Smooth muscle cell (in vitro differentiated cells): ENCODE results near the gene SVOP. TPM values are rescaled to one million over a fixed set of nuclear protein-coding genes. Genes with fewer than 3 reads are reported as not detected.

Experiments used
- DNase-seq: peaks from one replicate; lab custom pipeline; 2025; ENCODE audit not compliant: unreplicated experiment; lab: John Stamatoyannopoulos, UW
- H2AFZ ChIP-seq: fragments of 200-600 bp; sonication (generic); 2 replicates; pipeline ENCODE4 v1.6.0; 2016; ENCODE audit warnings: antibody characterized with exemption, low read depth, mild to moderate bottlenecking
- H3F3A ChIP-seq: fragments of 200-600 bp; sonication (generic); 2 replicates; pipeline ENCODE4 v1.6.0; 2017; ENCODE audit warnings: antibody characterized with exemption, low read depth
- H3K27ac ChIP-seq: fragments of 200-600 bp; sonication (generic); 2 replicates; pipeline ENCODE4 v1.5.1; 2016; ENCODE audit warnings: low read depth, mild to moderate bottlenecking
- H3K27me3 ChIP-seq: fragments of 200-600 bp; sonication (generic); 2 replicates; pipeline ENCODE4 v1.6.1; 2016; ENCODE audit warnings: low read depth, mild to moderate bottlenecking
- H3K36me3 ChIP-seq: fragments of 200-600 bp; sonication (generic); 2 replicates; pipeline ENCODE4 v1.5.1; 2016; ENCODE audit warnings: low read depth
- H3K4me1 ChIP-seq: fragments of 200-600 bp; sonication (generic); 2 replicates; pipeline ENCODE4 v1.5.1; 2016; ENCODE audit warnings: low read depth
- H3K4me2 ChIP-seq: fragments of 200-600 bp; sonication (generic); 2 replicates; pipeline ENCODE4 v1.6.0; 2016; ENCODE audit warnings: mild to moderate bottlenecking
- H3K4me3 ChIP-seq: fragments of 200-600 bp; sonication (generic); 2 replicates; pipeline ENCODE4 v1.5.1; 2016; ENCODE audit warnings: mild to moderate bottlenecking
- H3K79me2 ChIP-seq: fragments of 200-600 bp; sonication (generic); 2 replicates; pipeline ENCODE4 v1.6.0; 2016; ENCODE audit warnings: low read depth, mild to moderate bottlenecking
- H3K9ac ChIP-seq: fragments of 200-600 bp; sonication (generic); 2 replicates; pipeline ENCODE4 v1.6.0; 2016; ENCODE audit warnings: low read depth
- H3K9me3 ChIP-seq: fragments of 200-600 bp; sonication (generic); replicated peaks from 2 replicates; pipeline ENCODE4 v1.5.1; 2016; ENCODE audit warnings: low read depth
- H4K20me1 ChIP-seq: fragments of 200-600 bp; sonication (generic); 2 replicates; pipeline ENCODE4 v1.6.0; 2016; ENCODE audit warnings: low read depth
- WGBS: methylation state at CpG from one replicate; pipeline ENCODE4 v1.1.7; 2016; ENCODE audit warnings: low lambda C conversion rate; 5-methylcytosine and 5-hydroxymethylcytosine counted together
- polyA plus RNA-seq: library from polyadenylated mRNA; unstranded; fragments of >200 nt; fragmentation: Nextera tagmentation; extraction: Ambion mirVana; gene quantifications from 2 replicates; pipeline ENCODE4 v1.2.1, GENCODE V29; 2016
- total RNA-seq: library from RNA; depleted of rRNA; stranded (reverse); fragments of >200 nt; gene quantifications from 2 replicates; pipeline ENCODE4 v1.2.3, GENCODE V29; 2014
- TF ChIP-seq, protein P1 (sequence below): fragments of 200-600 bp; sonication (generic); IDR thresholded peaks from 2 replicates; pipeline ENCODE4 v1.5.1; 2017; ENCODE audit warnings: borderline replicate concordance, mild to moderate bottlenecking, antibody characterized with exemption; ENCODE audit not compliant: insufficient read depth, poor library complexity, severe bottlenecking

Gene SVOP
- total and polyA plus RNA-seq, 2 experiments from 2014 or later, result not detected

- Histone ChIP-seq H3F3A (no peaks in the 10 kb centered on the region), H2AFZ (no peak overlapping the region), H3K4me3 (no peak overlapping the region), H3K27me3 (peaks cover 7% of the 10 kb centered on the region), H3K79me2 (no peaks in the 10 kb centered on the region), H3K4me1 (no peaks in the 10 kb centered on the region), H3K9ac (no peak overlapping the region), H3K4me2 (no peak overlapping the region), H3K36me3 (no peaks in the 10 kb centered on the region), H4K20me1 (no peaks in the 10 kb centered on the region), H3K9me3 (no peaks in the 10 kb centered on the region), H3K27ac (no peak overlapping the region)
- 57% methylated on average over 9 of the region's 9 CpGs for WGBS
- TF ChIP-seq, protein P1, sequence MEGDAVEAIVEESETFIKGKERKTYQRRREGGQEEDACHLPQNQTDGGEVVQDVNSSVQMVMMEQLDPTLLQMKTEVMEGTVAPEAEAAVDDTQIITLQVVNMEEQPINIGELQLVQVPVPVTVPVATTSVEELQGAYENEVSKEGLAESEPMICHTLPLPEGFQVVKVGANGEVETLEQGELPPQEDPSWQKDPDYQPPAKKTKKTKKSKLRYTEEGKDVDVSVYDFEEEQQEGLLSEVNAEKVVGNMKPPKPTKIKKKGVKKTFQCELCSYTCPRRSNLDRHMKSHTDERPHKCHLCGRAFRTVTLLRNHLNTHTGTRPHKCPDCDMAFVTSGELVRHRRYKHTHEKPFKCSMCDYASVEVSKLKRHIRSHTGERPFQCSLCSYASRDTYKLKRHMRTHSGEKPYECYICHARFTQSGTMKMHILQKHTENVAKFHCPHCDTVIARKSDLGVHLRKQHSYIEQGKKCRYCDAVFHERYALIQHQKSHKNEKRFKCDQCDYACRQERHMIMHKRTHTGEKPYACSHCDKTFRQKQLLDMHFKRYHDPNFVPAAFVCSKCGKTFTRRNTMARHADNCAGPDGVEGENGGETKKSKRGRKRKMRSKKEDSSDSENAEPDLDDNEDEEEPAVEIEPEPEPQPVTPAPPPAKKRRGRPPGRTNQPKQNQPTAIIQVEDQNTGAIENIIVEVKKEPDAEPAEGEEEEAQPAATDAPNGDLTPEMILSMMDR, result no peak
- DNase-seq, result no peak
Observed at GRCh38 chr12:108980831-108981618, 39.8 kb downstream of the SVOP start.

DNA sequence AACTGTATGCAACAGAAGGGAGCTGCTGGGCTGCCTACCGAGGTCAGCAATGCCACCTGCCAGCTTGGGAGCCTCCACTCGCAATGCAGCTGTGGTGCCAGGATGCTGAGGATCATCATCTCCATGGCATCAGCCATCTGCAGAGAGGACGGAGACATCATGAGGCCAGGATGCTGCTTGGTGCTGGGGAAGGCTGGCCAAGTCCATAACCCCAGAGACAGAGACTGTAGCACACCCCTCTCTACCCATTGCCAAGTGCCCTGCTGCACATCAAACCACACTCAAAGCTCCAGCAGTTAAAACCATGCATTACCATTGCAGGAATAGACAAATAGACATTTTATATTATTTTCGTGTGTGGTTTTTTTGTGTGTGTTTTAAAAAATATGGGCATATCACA is 43.5 kb downstream of the SVOP start:
- no peaks in the 10 kb centered on the region for H4K20me1 ChIP-seq
- H3K36me3 ChIP-seq, result no peaks in the 10 kb centered on the region
- no peak overlapping the region for H3K4me2 ChIP-seq
- no peaks in the 10 kb centered on the region for H3F3A ChIP-seq
- 88% methylated on average over 4 of the region's 4 CpGs for WGBS
- H3K79me2 ChIP-seq, result no peaks in the 10 kb centered on the region
- H2AFZ ChIP-seq, result no peak overlapping the region
- no peak overlapping the region for H3K4me3 ChIP-seq
- TF ChIP-seq, protein P1, result no peak
- H3K27ac ChIP-seq, result no peak overlapping the region
- no peak overlapping the region for H3K9ac ChIP-seq
- no peak for DNase-seq
- no peaks in the 10 kb centered on the region for H3K4me1 ChIP-seq
- H3K27me3 ChIP-seq, result peaks cover 5% of the 10 kb centered on the region
- H3K9me3 ChIP-seq, result no peaks in the 10 kb centered on the region

DNA sequence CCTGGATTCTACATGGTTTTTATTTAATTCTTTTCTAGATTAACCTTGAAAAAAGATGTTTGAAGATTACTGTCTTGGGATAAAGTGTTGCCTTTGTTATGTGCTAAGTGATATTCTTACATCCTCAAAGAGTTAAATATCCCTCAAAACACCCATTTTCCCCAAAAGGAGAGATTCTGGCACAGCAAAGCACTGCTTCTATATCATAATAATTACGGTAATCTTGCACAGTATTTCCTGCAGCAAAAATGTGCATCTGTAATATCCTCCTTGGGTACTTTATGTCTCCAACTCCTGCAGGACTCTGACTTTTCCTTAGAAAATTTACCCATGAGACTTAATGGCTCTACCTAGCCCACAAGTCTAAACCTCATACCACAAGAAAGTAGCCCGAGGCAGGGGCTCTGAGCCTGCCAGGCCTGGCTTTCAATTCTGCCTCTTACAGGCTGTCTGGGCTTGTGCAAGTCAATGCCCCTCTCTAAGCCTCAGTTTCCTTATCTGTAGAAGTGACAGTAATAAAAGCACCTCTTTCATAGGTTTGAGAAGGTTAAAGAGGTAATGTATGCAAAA is 45.8 kb downstream of the SVOP start:
- Histone ChIP-seq H3F3A (no peaks in the 10 kb centered on the region), H3K27me3 (peaks cover 5% of the 10 kb centered on the region), H3K9me3 (no peaks in the 10 kb centered on the region), H3K9ac (no peak overlapping the region), H3K4me1 (no peaks in the 10 kb centered on the region), H3K4me2 (no peak overlapping the region), H3K4me3 (no peak overlapping the region), H3K27ac (no peak overlapping the region), H2AFZ (no peak overlapping the region), H3K36me3 (no peaks in the 10 kb centered on the region), H4K20me1 (no peaks in the 10 kb centered on the region), H3K79me2 (no peaks in the 10 kb centered on the region)
- no peak for DNase-seq
- WGBS, result 63% methylated on average over 2 of the region's 2 CpGs
- TF ChIP-seq, protein P1, result no peak

DNA sequence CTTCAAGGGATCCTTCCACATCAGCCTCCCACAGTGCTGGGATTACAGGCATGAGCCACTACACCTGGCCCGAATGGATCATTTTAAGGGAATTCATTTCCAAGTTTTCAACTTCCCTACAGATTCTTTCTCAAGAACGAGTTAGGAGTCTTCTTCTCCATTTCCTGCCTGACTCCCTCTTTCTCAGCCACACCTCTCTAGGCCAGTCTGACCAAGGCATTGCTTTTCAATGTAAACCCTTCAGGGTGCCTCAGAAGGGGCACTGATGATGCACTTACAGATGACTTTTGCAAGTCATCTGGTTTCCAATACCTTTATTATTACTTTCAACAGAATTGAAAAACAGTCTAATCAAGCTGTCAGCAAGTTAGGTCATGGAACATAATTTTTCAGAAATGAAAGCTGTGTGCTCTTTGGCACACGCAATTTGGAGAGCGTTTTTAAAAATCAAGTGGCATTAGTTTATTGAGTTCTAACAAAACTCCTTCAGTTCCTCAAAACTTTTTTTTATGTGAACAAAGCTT is 47.2 kb downstream of the SVOP start:
- 69% methylated on average over 4 of the region's 4 CpGs for WGBS
- no peak overlapping the region for H3K27ac ChIP-seq
- H3K4me2 ChIP-seq, result no peak overlapping the region
- H3K4me3 ChIP-seq, result no peak overlapping the region
- no peaks in the 10 kb centered on the region for H4K20me1 ChIP-seq
- H3K79me2 ChIP-seq, result no peaks in the 10 kb centered on the region
- no peaks in the 10 kb centered on the region for H3K36me3 ChIP-seq
- peaks cover 5% of the 10 kb centered on the region for H3K27me3 ChIP-seq
- no peak for DNase-seq
- no peaks in the 10 kb centered on the region for H3K4me1 ChIP-seq
- TF ChIP-seq, protein P1, result no peak
- H3F3A ChIP-seq, result no peaks in the 10 kb centered on the region
- H3K9ac ChIP-seq, result no peak overlapping the region
- H2AFZ ChIP-seq, result no peak overlapping the region
- no peaks in the 10 kb centered on the region for H3K9me3 ChIP-seq
